ENCODE results near the gene CPN2. TPM values are rescaled to one million over a fixed set of nuclear protein-coding genes. Genes with fewer than 3 reads are reported as not detected.

The CPN2 gene
- total RNA-seq, 4 donors from 2014 or later, result 0.15 TPM; not detected in 3

DNA sequence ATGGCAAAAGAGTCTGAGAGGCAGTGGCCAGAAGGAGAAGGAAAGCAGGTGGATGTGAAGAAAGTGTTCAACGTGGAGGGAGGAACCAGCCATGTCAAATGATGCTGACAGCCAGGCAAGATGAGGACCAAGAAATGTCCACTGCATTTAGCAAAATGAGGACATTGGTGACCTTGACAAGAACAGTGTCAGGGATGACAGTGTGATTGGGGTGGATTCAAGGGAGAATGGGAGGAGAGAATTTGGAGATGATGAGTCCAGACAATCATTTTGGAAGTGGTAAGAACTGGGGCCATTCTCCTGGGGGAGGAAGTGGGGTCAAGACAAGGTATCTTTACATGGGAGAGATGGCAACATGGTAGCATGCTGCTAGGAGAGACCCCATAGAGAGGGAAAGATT, 47.4 kb downstream of the CPN2 start:
- intact Hi-C loops (cut with DNase I; ENCODE audit: low total_unique reads), result no loop called here
- no peaks in the 10 kb centered on the region for H3K4me1 ChIP-seq
- H3K9me3 ChIP-seq, result no peaks in the 10 kb centered on the region
- H3K27ac ChIP-seq, result no peak overlapping the region
- no peaks in the 10 kb centered on the region for H3K36me3 ChIP-seq
- DNase-seq, result no peak
- H3K27me3 ChIP-seq, result no peaks in the 10 kb centered on the region
- H3K4me3 ChIP-seq, result no peak overlapping the region
- TF ChIP-seq, protein P1, sequence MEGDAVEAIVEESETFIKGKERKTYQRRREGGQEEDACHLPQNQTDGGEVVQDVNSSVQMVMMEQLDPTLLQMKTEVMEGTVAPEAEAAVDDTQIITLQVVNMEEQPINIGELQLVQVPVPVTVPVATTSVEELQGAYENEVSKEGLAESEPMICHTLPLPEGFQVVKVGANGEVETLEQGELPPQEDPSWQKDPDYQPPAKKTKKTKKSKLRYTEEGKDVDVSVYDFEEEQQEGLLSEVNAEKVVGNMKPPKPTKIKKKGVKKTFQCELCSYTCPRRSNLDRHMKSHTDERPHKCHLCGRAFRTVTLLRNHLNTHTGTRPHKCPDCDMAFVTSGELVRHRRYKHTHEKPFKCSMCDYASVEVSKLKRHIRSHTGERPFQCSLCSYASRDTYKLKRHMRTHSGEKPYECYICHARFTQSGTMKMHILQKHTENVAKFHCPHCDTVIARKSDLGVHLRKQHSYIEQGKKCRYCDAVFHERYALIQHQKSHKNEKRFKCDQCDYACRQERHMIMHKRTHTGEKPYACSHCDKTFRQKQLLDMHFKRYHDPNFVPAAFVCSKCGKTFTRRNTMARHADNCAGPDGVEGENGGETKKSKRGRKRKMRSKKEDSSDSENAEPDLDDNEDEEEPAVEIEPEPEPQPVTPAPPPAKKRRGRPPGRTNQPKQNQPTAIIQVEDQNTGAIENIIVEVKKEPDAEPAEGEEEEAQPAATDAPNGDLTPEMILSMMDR (IDR thresholded peaks at IDR 0.05), result no peak
- TF ChIP-seq POLR2A (IDR thresholded peaks at IDR 0.05), result no peak

DNA sequence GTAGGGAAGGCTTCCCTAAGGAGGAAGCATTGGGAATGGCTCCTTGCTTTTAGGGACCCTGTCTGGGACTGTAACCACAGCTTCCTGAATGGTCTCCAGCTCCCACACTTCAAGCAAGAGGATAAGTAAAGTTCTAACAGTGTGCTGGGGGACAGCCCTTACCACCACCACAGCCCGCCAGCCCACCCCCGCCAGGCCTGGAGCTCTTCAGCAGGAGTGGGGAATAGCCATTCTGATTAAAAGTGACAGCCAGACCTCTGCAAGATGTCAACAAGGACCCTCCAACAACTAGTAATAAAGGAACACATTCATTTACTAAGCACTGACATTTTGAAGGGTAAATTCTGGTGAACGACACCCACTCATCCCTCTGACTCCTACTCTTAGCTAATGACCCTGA, 49.4 kb downstream of the CPN2 start:
- H3K27me3 ChIP-seq, result no peaks in the 10 kb centered on the region
- TF ChIP-seq, protein P1 (IDR thresholded peaks at IDR 0.05), result no peak
- TF ChIP-seq POLR2A (IDR thresholded peaks at IDR 0.05), result no peak
- no peak for DNase-seq
- H3K4me1 ChIP-seq, result no peaks in the 10 kb centered on the region
- H3K9me3 ChIP-seq, result no peaks in the 10 kb centered on the region
- H3K36me3 ChIP-seq, result no peaks in the 10 kb centered on the region
- no peak overlapping the region for H3K4me3 ChIP-seq
- intact Hi-C loops (cut with DNase I; ENCODE audit: low total_unique reads), result no loop called here
- H3K27ac ChIP-seq, result no peak overlapping the region

DNA sequence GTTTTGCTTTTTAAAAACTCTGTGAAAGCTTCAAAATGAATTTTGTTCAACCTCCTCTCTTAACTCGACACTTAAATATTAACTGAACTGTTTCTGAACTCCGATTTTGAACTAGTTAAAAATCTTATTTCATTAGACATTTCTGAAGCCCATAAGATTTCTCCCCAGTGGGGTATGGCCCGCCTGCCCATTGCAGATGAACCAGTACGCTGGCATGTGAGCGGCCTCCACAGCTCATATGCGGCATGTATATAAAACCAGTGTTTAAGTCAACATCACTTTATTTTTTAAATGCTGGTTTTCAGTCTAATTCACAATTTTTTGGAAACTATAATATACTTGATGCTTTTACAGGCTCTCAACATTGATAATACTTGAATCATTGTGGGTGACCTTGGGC, 50.2 kb downstream of the CPN2 start:
- TF ChIP-seq, protein P1 (IDR thresholded peaks at IDR 0.05), result no peak
- TF ChIP-seq POLR2A (IDR thresholded peaks at IDR 0.05), result no peak
- intact Hi-C loops (cut with DNase I; ENCODE audit: low total_unique reads), result no loop called here
- no peak for DNase-seq
- Histone ChIP-seq H3K27me3 (no peaks in the 10 kb centered on the region), H3K4me1 (no peaks in the 10 kb centered on the region), H3K27ac (peak overlapping the region in 1 of 2 donors; percentile 77), H3K36me3 (no peaks in the 10 kb centered on the region), H3K9me3 (no peaks in the 10 kb centered on the region), H3K4me3 (no peak overlapping the region)

DNA sequence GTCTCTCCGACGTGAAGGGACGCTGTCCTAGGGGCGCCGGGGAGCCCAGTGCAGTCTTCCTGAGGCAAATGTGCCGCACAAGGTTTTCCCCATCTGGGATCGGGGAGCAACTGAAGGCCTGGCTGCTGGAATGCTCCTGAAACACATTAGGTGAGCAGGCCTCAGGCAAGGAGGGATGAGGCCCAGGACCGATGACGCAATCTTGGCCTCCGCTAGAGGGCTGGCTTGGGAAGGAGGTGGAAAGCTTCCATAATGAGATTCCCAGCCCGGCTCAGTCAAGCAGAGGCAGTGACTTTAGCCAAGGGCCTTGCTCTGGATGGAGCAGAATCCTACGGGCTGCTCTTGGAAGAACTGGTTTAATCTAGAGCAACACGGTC, 50.8 kb downstream of the CPN2 start:
- TF ChIP-seq, protein P1 (IDR thresholded peaks at IDR 0.05), result peak in 2 of 4 experiments; percentile 7 to 18
- TF ChIP-seq POLR2A (IDR thresholded peaks at IDR 0.05), result no peak
- Histone ChIP-seq H3K9me3 (no peaks in the 10 kb centered on the region), H3K36me3 (no peaks in the 10 kb centered on the region), H3K4me1 (no peaks in the 10 kb centered on the region), H3K27me3 (no peaks in the 10 kb centered on the region), H3K4me3 (no peak overlapping the region), H3K27ac (peak overlapping the region; percentile 77 to 85)
- peak; percentile 91 to 92 for DNase-seq
- intact Hi-C loops (cut with DNase I; ENCODE audit: low total_unique reads), result no loop called here

DNA sequence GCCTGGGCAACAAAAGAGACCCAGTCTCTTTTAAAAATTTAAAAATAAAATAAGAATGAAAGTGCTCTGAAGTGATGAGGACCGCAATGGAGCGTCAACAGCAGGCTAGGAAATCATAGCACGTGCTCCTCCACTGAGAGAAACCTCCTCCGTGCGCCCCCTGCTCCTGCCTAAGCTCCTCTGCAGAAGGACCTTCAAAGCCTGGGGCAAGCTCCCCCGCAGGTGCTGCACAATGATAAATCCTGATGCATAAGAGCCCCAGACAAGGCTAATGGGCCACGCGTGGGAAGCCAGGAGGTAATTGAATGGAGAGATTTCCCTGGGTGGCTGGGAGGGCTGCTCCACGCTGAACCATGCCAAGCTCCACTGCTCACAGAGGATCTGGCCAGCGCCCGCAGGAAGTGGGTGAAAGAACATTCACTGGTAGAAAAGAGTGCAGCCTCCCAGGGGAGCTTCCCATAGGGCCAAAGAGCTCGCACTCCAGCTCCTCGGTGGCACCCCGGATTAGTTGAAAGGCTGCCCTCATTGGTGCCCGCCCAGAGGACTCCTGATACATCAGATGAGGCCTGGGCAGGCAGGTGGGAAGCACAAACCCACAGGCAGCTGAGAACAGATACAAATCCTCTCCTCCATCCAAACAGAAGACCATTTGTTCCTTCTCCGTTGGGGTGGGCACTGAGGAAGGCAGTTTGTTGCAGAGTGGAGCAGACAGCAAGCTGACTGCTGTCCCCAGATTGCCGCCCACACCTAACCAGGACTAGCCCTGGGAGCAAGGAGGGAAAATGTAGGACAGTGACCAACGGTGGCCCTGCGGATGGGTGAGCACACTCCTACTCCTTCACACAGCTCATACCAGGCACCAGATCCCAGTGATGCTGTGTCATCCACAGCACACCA, 52.5 kb downstream of the CPN2 start:
- TF ChIP-seq, protein P1 (IDR thresholded peaks at IDR 0.05), result no peak
- TF ChIP-seq POLR2A (IDR thresholded peaks at IDR 0.05), result no peak
- H3K27me3 ChIP-seq, result no peaks in the 10 kb centered on the region
- no peak overlapping the region for H3K4me3 ChIP-seq
- no peak for DNase-seq
- H3K4me1 ChIP-seq, result no peaks in the 10 kb centered on the region
- H3K27ac ChIP-seq, result no peak overlapping the region
- no peaks in the 10 kb centered on the region for H3K9me3 ChIP-seq
- intact Hi-C loops (cut with DNase I; ENCODE audit: low total_unique reads), result no loop called here
- no peaks in the 10 kb centered on the region for H3K36me3 ChIP-seq

Measured in uterus (tissue), 4 donors.